SK-N-SH (cell line): ENCODE results near the gene SLC30A3. TPM values are rescaled to one million over a fixed set of nuclear protein-coding genes. Genes with fewer than 3 reads are reported as not detected.
"Not testable (repeated sequence)": the region's sequence is repeated elsewhere in the genome, so short reads cannot be mapped to it uniquely, and the experiment has no call there.

Experiments used
- CTCF ChIA-PET: fragments of 300-600, 350-600 bp; formaldehyde crosslinking; extraction: SDS; loops from one replicate; lab custom pipeline; 2021; lab: Yijun Ruan, JAX
- POLR2A ChIA-PET: fragments of 350-600 bp; sonication (Branson Sonifier 250); formaldehyde crosslinking; extraction: SDS; loops from one replicate; lab custom pipeline; 2020; ENCODE audit warnings: antibody characterized with exemption, inconsistent platforms; lab: Yijun Ruan, JAX
- DNase-seq: peaks from one replicate; pipeline ENCODE4 v3.0.0; 2012
- H2AFZ ChIP-seq: fragments of 200-600 bp; sonication (generic); 2 replicates; pipeline ENCODE4 v1.8.1; 2016; ENCODE audit warnings: antibody characterized with exemption, mild to moderate bottlenecking, low read depth
- H3F3A ChIP-seq: fragments of 200-600 bp; sonication (generic); replicated peaks from 2 replicates; pipeline ENCODE3; 2016; ENCODE audit warnings: antibody characterized with exemption, mild to moderate bottlenecking; ENCODE audit not compliant: insufficient read depth
- H3K27ac ChIP-seq, 2 experiments: fragments of 200-500 bp in 1 of 2; fragments of 200-600 bp in 1 of 2; sonication (Bioruptor generic) in 1 of 2; sonication (generic), shearing (Covaris generic) in 1 of 2; 2 replicates each; pipeline versions ENCODE4 v1.5.1 to v1.6.1; 2014 to 2016; ENCODE audit warnings: low read depth in 2 of 2, inconsistent platforms in 1 of 2, low read length in 1 of 2, mild to moderate bottlenecking in 1 of 2, mixed read lengths in 1 of 2
- H3K27me3 ChIP-seq: fragments of 200-600 bp; sonication (generic), shearing (Covaris generic); 2 replicates; pipeline ENCODE4 v1.6.1; 2016; ENCODE audit warnings: mixed run types; ENCODE audit not compliant: insufficient read depth
- H3K36me3 ChIP-seq, 2 experiments: fragments of 200-500 bp in 1 of 2; fragments of 200-600 bp in 1 of 2; sonication (Bioruptor generic) in 1 of 2; sonication (generic) in 1 of 2; replicated peaks in 1 of 2; 2 replicates each; pipeline versions ENCODE3 to v1.5.1; 2014 to 2016; ENCODE audit warnings: low read length in 1 of 2, mild to moderate bottlenecking in 1 of 2; ENCODE audit not compliant: insufficient read depth in 2 of 2, control insufficient read depth in 1 of 2
- H3K4me1 ChIP-seq, 2 experiments: fragments of 200-500 bp in 1 of 2; fragments of 200-600 bp in 1 of 2; sonication (Bioruptor generic) in 1 of 2; sonication (generic), shearing (Covaris generic) in 1 of 2; 2 replicates each; pipeline versions ENCODE4 v1.5.1 to v1.6.1; 2014 to 2016; ENCODE audit warnings: low read depth in 1 of 2, low read length in 1 of 2, mixed run types in 1 of 2; ENCODE audit not compliant: insufficient read depth in 2 of 2, control insufficient read depth in 1 of 2
- H3K4me2 ChIP-seq: fragments of 200-600 bp; sonication (generic), shearing (Covaris generic); 2 replicates; pipeline ENCODE4 v1.6.1; 2017; ENCODE audit warnings: mixed run types
- H3K4me3 ChIP-seq, 2 experiments: fragments of 200-500 bp in 1 of 2; fragments of 200-600 bp in 1 of 2; sonication (Bioruptor generic) in 1 of 2; sonication (generic), shearing (Covaris generic) in 1 of 2; 2 replicates each; pipeline versions ENCODE4 v1.5.1 to v1.8.1; 2014 to 2016; ENCODE audit warnings: low read depth in 2 of 2, inconsistent platforms in 1 of 2, low read length in 1 of 2, mild to moderate bottlenecking in 1 of 2, mixed read lengths in 1 of 2, moderate library complexity in 1 of 2
- H3K79me2 ChIP-seq: fragments of 200-600 bp; sonication (generic); 2 replicates; pipeline ENCODE4 v1.8.1; 2017; ENCODE audit warnings: mild to moderate bottlenecking; ENCODE audit not compliant: insufficient read depth
- H3K9ac ChIP-seq: fragments of 200-600 bp; sonication (generic); 2 replicates; pipeline ENCODE4 v1.6.1; 2017; ENCODE audit warnings: mixed run types
- H3K9me2 ChIP-seq: fragments of 200-600 bp; sonication (generic); 2 replicates; pipeline ENCODE4 v1.6.1; 2017; ENCODE audit warnings: mixed run types
- H3K9me3 ChIP-seq: fragments of 200-600 bp; sonication (generic); 2 replicates; pipeline ENCODE4 v1.6.1; 2017; ENCODE audit warnings: mixed run types, mild to moderate bottlenecking, moderate library complexity
- H4K20me1 ChIP-seq: fragments of 200-600 bp; sonication (generic); 2 replicates; pipeline ENCODE4 v1.6.1; 2017; ENCODE audit warnings: mild to moderate bottlenecking, mixed run types; ENCODE audit not compliant: insufficient read depth
- CHD2 ChIP-seq: fragments of 150-350 bp; IDR thresholded peaks from 2 replicates; pipeline ENCODE4 v1.6.1; 2018; ENCODE audit warnings: low read length; ENCODE audit not compliant: partially characterized antibody
- EP300 ChIP-seq, 2 experiments: IDR thresholded peaks; 2 replicates each; pipeline versions ENCODE4 v1.4.0 to v1.6.1; 2012; ENCODE audit warnings: borderline replicate concordance in 1 of 2, low read depth in 1 of 2, low read length in 1 of 2
- FOSL2 ChIP-seq: IDR thresholded peaks from 2 replicates; pipeline ENCODE4 v1.4.0; 2012; ENCODE audit warnings: low read depth, mild to moderate bottlenecking, moderate library complexity, borderline replicate concordance
- FOXM1 ChIP-seq: IDR thresholded peaks from 2 replicates; pipeline ENCODE4 v1.4.0; 2012; ENCODE audit warnings: low read depth, mild to moderate bottlenecking
- GABPA ChIP-seq: IDR thresholded peaks from 2 replicates; pipeline ENCODE4 v1.4.0; 2012; ENCODE audit warnings: low read depth, mild to moderate bottlenecking
- MXI1 ChIP-seq: IDR thresholded peaks from 2 replicates; pipeline ENCODE4 v1.6.1; 2012; ENCODE audit warnings: mild to moderate bottlenecking, low read depth, low read length, improper control_type of control experiment
- POLR2AphosphoS5 ChIP-seq: IDR thresholded peaks from 2 replicates; pipeline ENCODE4 v1.6.1; 2012; ENCODE audit warnings: low read depth, low read length
- RCOR1 ChIP-seq: fragments of 150-350 bp; IDR thresholded peaks from 2 replicates; pipeline ENCODE4 v1.6.1; 2017; ENCODE audit warnings: antibody characterized with exemption, low read length
- RFX5 ChIP-seq: IDR thresholded peaks from 2 replicates; pipeline ENCODE4 v1.6.1; 2012; ENCODE audit warnings: mild to moderate bottlenecking, improper control_type of control experiment, low read length
- TCF12 ChIP-seq: IDR thresholded peaks from 2 replicates; pipeline ENCODE4 v1.4.0; 2012
- TEAD4 ChIP-seq: IDR thresholded peaks from 2 replicates; pipeline ENCODE4 v1.4.0; 2012; ENCODE audit warnings: mild to moderate bottlenecking, borderline replicate concordance; ENCODE audit not compliant: insufficient read depth
- YY1 ChIP-seq: IDR thresholded peaks from 2 replicates; pipeline ENCODE4 v1.4.0; 2012; ENCODE audit warnings: low read depth, mild to moderate bottlenecking
- WGBS: methylation state at CpG from one replicate; pipeline ENCODE4 v1.1.6; 2017; ENCODE audit warnings: low lambda C conversion rate; 5-methylcytosine and 5-hydroxymethylcytosine counted together
- polyA plus RNA-seq, 3 experiments: library from polyadenylated mRNA; depleted of rRNA; stranded (reverse); fragments of >200 nt; gene quantifications; 2 replicates each; pipeline ENCODE4 v1.2.3, GENCODE V29; 2012
- TF ChIP-seq, protein P1 (sequence below): IDR thresholded peaks from 2 replicates; pipeline ENCODE4 v1.4.0; 2012; ENCODE audit warnings: low read depth, borderline replicate concordance
- TF ChIP-seq, protein P2 (sequence below): fragments of 150-350 bp; IDR thresholded peaks from 2 replicates; pipeline ENCODE4 v1.6.1; 2016; ENCODE audit warnings: mild to moderate bottlenecking, low read depth, low read length
- TF ChIP-seq, protein P3 (sequence below): IDR thresholded peaks from 2 replicates; pipeline ENCODE4 v1.4.0; 2012; ENCODE audit warnings: low read depth, borderline replicate concordance

SLC30A3 gene
- polyA plus RNA-seq, 1 of the 3 experiments (the other 2 are of a cell fraction), result 1.1 TPM

DNA sequence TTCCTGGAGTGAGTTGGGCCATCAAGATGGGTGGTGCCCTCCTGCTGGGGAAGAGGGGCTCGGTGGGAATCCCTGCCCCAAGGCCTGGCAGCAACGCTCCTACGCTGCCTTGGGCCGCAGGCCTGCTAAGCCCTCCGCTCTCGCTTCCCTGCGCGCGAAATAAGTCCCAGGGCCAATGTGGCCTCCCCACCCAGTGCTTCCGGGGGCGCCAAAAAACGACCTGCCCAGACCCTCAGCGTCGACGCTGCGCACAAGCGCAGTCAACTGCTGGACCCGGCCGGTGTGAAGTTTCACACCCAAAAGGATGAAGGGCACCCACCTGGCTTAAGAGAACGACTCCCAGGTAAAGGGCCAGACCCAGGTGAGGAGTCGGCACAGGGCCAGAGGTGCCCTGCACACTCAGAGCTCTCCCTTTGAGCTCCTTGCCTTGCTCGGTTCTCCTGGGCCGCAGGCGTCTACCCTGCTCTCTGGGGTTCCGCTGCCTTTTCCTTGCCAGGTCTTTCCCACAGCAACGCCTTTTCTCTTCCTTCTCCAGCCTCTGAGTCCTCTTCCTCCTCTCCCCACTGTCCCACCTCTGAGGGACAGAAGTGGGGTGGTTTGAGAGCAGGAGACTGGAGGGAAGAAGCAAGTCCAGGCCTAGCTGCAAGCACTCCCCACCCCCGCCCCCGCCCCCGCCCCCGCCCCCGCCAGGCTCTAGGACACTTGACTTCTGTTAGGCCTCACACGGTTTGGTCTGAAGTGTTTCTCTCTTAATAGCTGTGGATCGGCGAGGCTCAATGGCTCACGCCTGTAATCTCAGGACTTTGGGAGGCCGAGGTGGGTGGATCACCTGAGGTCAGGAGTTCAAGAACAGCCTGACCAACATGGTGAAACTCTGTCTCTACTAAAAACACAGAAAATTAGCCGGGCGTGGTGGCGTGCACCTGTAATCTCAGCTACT, 12.6 kb upstream of the SLC30A3 start, which contains the start of gene DNAJC5G:
DNAJC5G (plus strand) TSS at position 223 of the 940 bp plus-strand sequence. CDS start 1,296 bp downstream, outside the sequence.
- H4K20me1 ChIP-seq, result no peaks in the 10 kb centered on the region
- H3K79me2 ChIP-seq, result no peaks in the 10 kb centered on the region
- no peak within 1 kb of the TSS for H2AFZ ChIP-seq
- POLR2A ChIA-PET, result no interaction called here
- no peaks in the 10 kb centered on the region for H3F3A ChIP-seq
- peaks cover 15% of the 10 kb centered on the region; the same call in 1 of the 2 replicates for H3K27me3 ChIP-seq
- CTCF ChIA-PET, result interaction anchor here (0.8 to 1.8 kb wide), 3 partner anchors 10 to 86 kb away, joined by 3 to 14 read pairs (median 7); no protein-coding TSS in a partner anchor
- no peak for TF ChIP-seq FOXM1
- TF ChIP-seq RCOR1, result no peak
- no peak for TF ChIP-seq FOSL2
- TF ChIP-seq GABPA, result no peak
- TF ChIP-seq TCF12, result no peak
- no peak for TF ChIP-seq CHD2
- TF ChIP-seq TEAD4, result no peak
- no peak for TF ChIP-seq EP300 (IDR thresholded peaks at IDR 0.05; ENCODE audit: borderline replicate concordance in 1 of 2, low read depth in 1 of 2, low read length in 1 of 2)
- no peak for TF ChIP-seq POLR2AphosphoS5
- TF ChIP-seq, protein P1, sequence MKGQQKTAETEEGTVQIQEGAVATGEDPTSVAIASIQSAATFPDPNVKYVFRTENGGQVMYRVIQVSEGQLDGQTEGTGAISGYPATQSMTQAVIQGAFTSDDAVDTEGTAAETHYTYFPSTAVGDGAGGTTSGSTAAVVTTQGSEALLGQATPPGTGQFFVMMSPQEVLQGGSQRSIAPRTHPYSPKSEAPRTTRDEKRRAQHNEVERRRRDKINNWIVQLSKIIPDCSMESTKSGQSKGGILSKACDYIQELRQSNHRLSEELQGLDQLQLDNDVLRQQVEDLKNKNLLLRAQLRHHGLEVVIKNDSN, result no peak
- no peak for TF ChIP-seq MXI1
- no peak for TF ChIP-seq YY1
- TF ChIP-seq, protein P2, sequence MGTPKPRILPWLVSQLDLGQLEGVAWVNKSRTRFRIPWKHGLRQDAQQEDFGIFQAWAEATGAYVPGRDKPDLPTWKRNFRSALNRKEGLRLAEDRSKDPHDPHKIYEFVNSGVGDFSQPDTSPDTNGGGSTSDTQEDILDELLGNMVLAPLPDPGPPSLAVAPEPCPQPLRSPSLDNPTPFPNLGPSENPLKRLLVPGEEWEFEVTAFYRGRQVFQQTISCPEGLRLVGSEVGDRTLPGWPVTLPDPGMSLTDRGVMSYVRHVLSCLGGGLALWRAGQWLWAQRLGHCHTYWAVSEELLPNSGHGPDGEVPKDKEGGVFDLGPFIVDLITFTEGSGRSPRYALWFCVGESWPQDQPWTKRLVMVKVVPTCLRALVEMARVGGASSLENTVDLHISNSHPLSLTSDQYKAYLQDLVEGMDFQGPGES, result no peak
- TF ChIP-seq, protein P3, sequence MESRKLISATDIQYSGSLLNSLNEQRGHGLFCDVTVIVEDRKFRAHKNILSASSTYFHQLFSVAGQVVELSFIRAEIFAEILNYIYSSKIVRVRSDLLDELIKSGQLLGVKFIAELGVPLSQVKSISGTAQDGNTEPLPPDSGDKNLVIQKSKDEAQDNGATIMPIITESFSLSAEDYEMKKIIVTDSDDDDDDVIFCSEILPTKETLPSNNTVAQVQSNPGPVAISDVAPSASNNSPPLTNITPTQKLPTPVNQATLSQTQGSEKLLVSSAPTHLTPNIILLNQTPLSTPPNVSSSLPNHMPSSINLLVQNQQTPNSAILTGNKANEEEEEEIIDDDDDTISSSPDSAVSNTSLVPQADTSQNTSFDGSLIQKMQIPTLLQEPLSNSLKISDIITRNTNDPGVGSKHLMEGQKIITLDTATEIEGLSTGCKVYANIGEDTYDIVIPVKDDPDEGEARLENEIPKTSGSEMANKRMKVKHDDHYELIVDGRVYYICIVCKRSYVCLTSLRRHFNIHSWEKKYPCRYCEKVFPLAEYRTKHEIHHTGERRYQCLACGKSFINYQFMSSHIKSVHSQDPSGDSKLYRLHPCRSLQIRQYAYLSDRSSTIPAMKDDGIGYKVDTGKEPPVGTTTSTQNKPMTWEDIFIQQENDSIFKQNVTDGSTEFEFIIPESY, result no peak
- TF ChIP-seq RFX5, result no peak
- H3K4me2 ChIP-seq, result no peak within 1 kb of the TSS
- H3K4me1 ChIP-seq, result peaks cover 0 to 4% of the 10 kb centered on the region in 2 experiments; a peak in 1 of 4 replicates
- H3K9ac ChIP-seq, result no peak within 1 kb of the TSS
- H3K9me3 ChIP-seq, result no peaks in the 10 kb centered on the region
- no peak within 1 kb of the TSS for H3K27ac ChIP-seq
- no peaks in the 10 kb centered on the region for H3K9me2 ChIP-seq
- H3K36me3 ChIP-seq, result no peaks in the 10 kb centered on the region
- WGBS, result 84% methylated on average over 36 of the region's 39 CpGs
- H3K4me3 ChIP-seq, result no peak within 1 kb of the TSS
- no peak for DNase-seq

DNA sequence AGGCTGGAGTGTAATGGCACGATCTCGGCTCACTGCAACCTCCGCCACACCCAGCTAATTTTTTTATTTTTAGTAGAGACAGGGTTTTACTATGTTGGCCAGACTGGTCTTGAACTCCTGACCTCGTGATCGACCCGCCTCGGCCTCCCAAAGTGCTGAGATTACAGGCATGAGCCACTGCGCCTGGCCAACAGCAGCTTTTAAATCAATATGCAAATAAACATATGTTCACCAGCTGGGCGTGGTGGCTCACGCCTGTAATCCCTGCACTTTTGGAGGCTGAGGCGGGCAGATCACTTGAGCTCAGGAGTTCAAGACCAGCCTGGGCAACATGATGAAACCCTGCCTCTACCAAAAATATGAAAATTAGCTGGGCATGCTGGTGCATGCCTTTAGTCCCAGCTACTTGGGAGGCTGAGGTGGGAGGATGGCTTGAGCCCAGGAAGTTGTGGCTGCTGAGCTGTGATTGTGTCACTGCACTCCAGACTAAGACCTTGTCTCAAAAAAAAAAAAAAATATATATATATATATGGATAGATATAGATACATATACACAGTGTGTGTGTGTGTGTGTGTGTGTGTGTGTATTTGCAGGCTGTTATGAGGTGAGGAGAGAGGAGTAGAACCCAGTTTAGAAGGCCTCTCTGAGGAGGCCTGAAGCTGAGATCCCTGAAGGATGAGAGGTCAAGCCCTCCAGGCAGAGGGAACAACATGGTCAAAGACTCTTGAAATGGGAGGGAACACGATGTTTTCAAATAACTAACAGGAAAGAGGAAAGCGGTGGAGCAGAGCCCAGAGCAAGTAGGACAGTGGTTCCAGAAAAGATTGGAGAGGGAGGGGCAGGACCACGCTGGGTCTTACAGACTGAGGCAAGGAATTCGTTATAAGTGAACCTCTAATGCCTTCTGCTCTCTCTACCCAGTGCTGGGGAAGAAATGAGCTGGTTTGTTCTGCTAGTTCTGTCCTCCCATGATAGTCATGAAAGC, 10.0 kb upstream of the SLC30A3 start:
- H3K4me1 ChIP-seq, H2AFZ ChIP-seq, H3K27ac ChIP-seq, H3K36me3 ChIP-seq, H3K9me2 ChIP-seq, H3K9me3 ChIP-seq, H3F3A ChIP-seq, H3K4me3 ChIP-seq, DNase-seq, H3K79me2 ChIP-seq, H3K4me2 ChIP-seq, H4K20me1 ChIP-seq, H3K9ac ChIP-seq: not testable (repeated sequence)
- H3K27me3 ChIP-seq, result peaks cover 34% of the 10 kb centered on the region; the same call in 1 of the 2 replicates
- 83% methylated on average over 15 of the region's 15 CpGs for WGBS
- POLR2A ChIA-PET, result interaction anchor here (0.6 kb wide), 1 partner anchor 212 kb away, joined by 3 read pairs; no protein-coding TSS in a partner anchor
- CTCF ChIA-PET, result interaction anchor here (0.6 to 14.1 kb wide), 13 partner anchors 8 to 256 kb away, joined by 3 to 392 read pairs (median 6); partner anchors contain the start of genes SLC30A3 and TRIM54
